Upper lobe of left lung (tissue), 4 donors: ENCODE data around the gene NAGLU.

Source experiments
- CTCF ChIP-seq, 6 experiments: fragments of 450-650 bp in 4 of 6; fragments of 200-600 bp in 2 of 6; sonication (generic) in 2 of 6; IDR thresholded peaks; one replicate each; pipeline ENCODE4 v1.5.1; 2016 to 2019; ENCODE audit warnings: antibody characterized with exemption in 6 of 6
- POLR2A ChIP-seq, 4 donors: fragments of 450-650 bp; IDR thresholded peaks; one replicate each; pipeline ENCODE4 v1.5.1; 2016 to 2017; ENCODE audit warnings: antibody characterized with exemption in 4 of 4, mild to moderate bottlenecking in 2 of 4
- POLR2AphosphoS5 ChIP-seq, 2 donors: sonication (generic); formaldehyde crosslinking; IDR thresholded peaks; one replicate each; pipeline ENCODE4 v1.5.1; 2017; ENCODE audit warnings: antibody characterized with exemption in 2 of 2

GRCh38 chr17:42581744-42582270, 45.8 kb downstream of the NAGLU start:
- TF ChIP-seq CTCF (IDR thresholded peaks at IDR 0.05) (no peak), POLR2A (IDR thresholded peaks at IDR 0.05) (no peak), POLR2AphosphoS5 (IDR thresholded peaks at IDR 0.05) (no peak)
